DOHH2 (cell line): ENCODE measurements around the gene ARMC9.

Experiments
- EZH2phosphoT487 ChIP-seq: fragments of 200-600 bp; sonication (generic); IDR thresholded peaks from 2 replicates; pipeline ENCODE4 v1.6.1; 2017; ENCODE audit warnings: borderline replicate concordance, mild to moderate bottlenecking, antibody characterized with exemption, low read length, moderate library complexity, mixed read lengths
- TF ChIP-seq, protein P1 (sequence below): fragments of 200-600 bp; sonication (generic); IDR thresholded peaks from one replicate; pipeline ENCODE4 v1.5.1; 2014; ENCODE audit warnings: antibody characterized with exemption, mild to moderate bottlenecking, low read depth, low read length; ENCODE audit not compliant: poor library complexity, severe bottlenecking

DNA sequence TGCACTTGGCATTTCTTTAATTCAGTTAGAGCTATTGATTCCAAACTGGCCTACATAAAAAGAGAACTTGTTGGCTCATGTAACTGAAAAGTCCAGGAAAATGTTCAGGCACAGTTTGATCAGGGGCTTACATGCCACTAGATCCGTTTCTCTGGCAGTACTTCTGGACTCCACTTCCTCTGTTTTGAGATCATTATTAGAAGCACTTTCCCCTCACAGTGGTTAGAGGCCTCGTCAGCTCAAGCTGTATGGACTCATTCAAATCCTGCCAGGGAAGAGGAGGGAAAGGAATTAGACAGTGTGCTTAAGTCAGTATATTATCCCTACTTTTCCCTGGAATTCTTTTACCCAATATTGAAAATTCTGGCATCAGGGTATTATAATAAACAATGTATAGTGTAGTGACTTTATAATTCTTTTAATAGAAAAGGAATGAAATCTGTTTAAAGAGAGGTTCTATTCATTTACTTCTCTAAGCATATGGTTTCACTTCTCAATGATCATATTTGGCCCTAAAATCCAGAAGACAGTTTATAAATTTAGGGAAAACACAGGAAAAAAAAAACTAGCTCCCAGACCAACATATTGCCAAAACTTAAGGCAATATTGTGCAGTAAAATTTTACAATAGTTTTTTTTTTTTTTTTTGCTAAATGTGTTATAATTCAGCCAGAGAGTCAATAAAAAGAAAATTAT is 92.0 kb downstream of the ARMC9 start:
- TF ChIP-seq, protein P1, sequence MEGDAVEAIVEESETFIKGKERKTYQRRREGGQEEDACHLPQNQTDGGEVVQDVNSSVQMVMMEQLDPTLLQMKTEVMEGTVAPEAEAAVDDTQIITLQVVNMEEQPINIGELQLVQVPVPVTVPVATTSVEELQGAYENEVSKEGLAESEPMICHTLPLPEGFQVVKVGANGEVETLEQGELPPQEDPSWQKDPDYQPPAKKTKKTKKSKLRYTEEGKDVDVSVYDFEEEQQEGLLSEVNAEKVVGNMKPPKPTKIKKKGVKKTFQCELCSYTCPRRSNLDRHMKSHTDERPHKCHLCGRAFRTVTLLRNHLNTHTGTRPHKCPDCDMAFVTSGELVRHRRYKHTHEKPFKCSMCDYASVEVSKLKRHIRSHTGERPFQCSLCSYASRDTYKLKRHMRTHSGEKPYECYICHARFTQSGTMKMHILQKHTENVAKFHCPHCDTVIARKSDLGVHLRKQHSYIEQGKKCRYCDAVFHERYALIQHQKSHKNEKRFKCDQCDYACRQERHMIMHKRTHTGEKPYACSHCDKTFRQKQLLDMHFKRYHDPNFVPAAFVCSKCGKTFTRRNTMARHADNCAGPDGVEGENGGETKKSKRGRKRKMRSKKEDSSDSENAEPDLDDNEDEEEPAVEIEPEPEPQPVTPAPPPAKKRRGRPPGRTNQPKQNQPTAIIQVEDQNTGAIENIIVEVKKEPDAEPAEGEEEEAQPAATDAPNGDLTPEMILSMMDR = no peak
- TF ChIP-seq EZH2phosphoT487 = no peak
